Measurements from ENCODE around the gene METTL5. TPM values are rescaled to one million over a fixed set of nuclear protein-coding genes. Genes with fewer than 3 reads are reported as not detected.
"Not testable (repeated sequence)": the region's sequence is repeated elsewhere in the genome, so short reads cannot be mapped to it uniquely, and the experiment has no call there.

The METTL5 gene
- 44.0 to 47.0 TPM (median 45.4 TPM) in 3 replicates for total RNA-seq

DNA sequence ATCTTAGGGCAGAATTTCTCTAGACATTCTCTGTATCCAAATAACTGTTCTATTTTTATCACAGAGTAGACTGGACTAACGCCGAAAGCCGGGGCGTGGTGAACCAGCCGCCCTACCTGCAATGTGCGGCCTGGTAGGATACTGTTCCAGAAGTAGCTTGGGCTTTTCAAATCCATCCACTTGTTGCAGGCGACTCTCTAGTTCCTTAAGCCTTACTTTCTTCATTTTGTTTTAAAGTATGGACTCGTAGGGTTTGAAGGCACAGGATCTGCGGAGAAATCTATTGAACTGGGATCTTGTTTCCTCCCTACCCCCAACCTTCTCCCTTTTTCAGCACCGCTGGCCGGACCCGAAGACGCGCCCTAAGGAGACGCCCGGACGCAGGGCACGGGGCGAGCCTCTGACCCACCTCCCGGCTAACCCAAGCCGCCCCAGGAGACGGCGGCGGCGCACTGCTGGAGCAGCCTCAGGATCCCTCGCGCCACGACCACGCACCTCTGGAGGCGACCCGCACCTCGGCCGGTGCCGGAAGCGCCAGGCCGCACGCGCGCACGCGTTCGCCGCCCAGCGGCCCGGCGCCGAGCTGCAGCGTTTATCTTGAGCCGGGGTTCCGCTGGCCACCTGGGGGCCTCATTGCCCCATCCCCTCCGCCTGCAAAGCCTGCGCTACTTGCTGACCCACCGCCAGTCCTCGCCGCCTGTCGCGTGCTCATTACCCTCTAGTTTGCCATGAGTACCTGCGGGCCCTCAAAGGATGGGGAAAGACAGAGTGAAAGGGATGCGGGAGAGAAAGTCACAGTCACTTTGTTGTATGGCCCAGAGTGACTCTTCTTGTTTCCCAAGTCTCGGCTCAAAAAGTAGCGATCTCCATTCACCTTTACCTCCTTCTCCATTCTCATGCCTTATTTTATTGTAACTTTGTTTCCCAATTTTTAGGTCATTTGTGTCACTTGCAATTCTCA lies at the start of gene METTL5:
METTL5 (minus strand) TSS at position 533 of the 961 bp plus-strand sequence; CDS start at position 225, 308 bp downstream.
- Mint-ChIP-seq H3K27ac (peak within 1 kb of the TSS; percentile 89), H3K27me3 (ENCODE audit: low read depth) (no peaks in the 10 kb centered on the region), H3K4me1 (peaks cover 34% of the 10 kb centered on the region), H3K4me3 (peak within 1 kb of the TSS; percentile 78), H3K36me3 (peaks cover 6% of the 10 kb centered on the region), H3K9me3 (no peaks in the 10 kb centered on the region)
- DNase-seq (ENCODE audit: low spot score in 2 of 2, unreplicated experiment in 2 of 2), result peak; percentile 74 to 85
- peak; percentile 75 for TF ChIP-seq CTCF (IDR thresholded peaks at IDR 0.05; ENCODE audit: unreplicated experiment)

DNA sequence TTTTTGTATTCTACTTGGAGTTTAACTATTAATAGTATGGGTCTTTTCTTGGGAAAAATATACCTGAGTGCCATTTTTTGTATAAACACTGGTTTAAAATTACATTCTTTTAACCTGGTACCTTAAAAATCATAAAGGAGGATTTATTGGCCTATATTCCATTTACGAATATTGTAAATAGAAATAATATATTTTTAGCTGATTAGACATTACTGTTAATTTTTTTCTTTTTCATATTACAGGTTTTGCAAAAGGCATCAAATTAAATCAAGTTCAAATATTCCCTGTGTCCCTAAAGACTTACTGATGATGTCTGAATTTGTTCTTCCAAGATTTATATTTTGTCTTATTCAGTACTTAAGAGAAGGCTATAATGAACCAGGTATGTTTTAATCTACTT lies 47.3 kb upstream of the METTL5 start:
- Mint-ChIP-seq H3K4me3 (no peak overlapping the region), H3K36me3 (peaks cover 10% of the 10 kb centered on the region), H3K27me3 (ENCODE audit: low read depth) (no peaks in the 10 kb centered on the region), H3K27ac (no peak overlapping the region), H3K4me1 (peaks cover 5% of the 10 kb centered on the region), H3K9me3 (no peaks in the 10 kb centered on the region)
- TF ChIP-seq CTCF (IDR thresholded peaks at IDR 0.05; ENCODE audit: unreplicated experiment), result no peak
- no peak for DNase-seq (ENCODE audit: low spot score in 2 of 2, unreplicated experiment in 2 of 2)

DNA sequence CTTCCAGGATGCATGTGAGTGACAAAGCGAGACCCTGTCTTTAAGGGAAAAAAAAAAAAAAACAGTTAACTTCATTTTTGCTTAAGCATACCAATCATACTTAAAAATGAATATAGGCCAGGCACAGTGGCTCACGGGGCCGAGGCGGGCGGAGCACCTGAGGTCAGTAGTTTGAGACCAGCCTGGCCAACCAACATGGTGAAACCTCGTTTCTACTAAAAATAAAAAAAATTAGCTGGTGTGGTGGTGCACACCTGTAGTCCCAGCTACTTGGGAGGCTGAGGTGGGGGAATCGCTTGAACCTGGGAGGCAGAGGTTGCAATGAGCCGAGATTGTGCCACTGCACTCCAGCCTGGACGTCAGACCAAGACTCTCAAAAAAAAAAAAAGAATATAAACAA lies 46.7 kb upstream of the METTL5 start:
- H3K27ac Mint-ChIP-seq; H3K4me3 Mint-ChIP-seq; H3K36me3 Mint-ChIP-seq; H3K27me3 Mint-ChIP-seq (ENCODE audit: low read depth); DNase-seq (ENCODE audit: low spot score in 2 of 2, unreplicated experiment in 2 of 2); H3K4me1 Mint-ChIP-seq; H3K9me3 Mint-ChIP-seq: not testable (repeated sequence)

- H3K9me3 Mint-ChIP-seq, result no peaks in the 10 kb centered on the region
- H3K36me3 Mint-ChIP-seq, result peaks cover 5% of the 10 kb centered on the region
- H3K27me3 Mint-ChIP-seq (ENCODE audit: low read depth), result no peaks in the 10 kb centered on the region
- DNase-seq (ENCODE audit: low spot score in 2 of 2, unreplicated experiment in 2 of 2), result no peak
- peak overlapping the region; percentile 18 for H3K27ac Mint-ChIP-seq
- peaks cover 6% of the 10 kb centered on the region for H3K4me1 Mint-ChIP-seq
- TF ChIP-seq CTCF (IDR thresholded peaks at IDR 0.05; ENCODE audit: unreplicated experiment), result no peak
- no peak overlapping the region for H3K4me3 Mint-ChIP-seq
Measured at GRCh38 chr2:169868951-169869350, 44.2 kb upstream of the METTL5 start.

DNA sequence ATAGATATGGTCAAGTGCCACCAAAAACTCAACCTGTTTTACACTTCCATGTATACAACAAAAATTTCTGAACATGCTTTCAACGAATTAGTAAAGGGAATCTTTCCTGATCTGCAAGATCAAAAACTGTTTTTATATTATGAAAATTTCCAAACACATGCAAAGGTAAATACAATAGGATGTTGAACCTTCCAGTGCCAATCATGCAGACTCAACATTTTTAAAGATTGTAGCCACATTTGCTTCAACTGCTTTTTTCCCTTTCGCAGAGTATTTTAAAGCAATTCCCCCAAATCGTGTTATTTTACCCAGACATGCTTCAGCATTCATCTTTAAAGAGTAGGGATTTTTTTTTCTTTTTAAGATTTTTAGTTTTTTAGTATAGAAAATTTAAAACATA lies 42.9 kb upstream of the METTL5 start:
- Mint-ChIP-seq H3K9me3 (no peaks in the 10 kb centered on the region), H3K36me3 (peaks cover 5% of the 10 kb centered on the region), H3K27me3 (ENCODE audit: low read depth) (no peaks in the 10 kb centered on the region), H3K4me3 (no peak overlapping the region), H3K27ac (no peak overlapping the region), H3K4me1 (peaks cover 20% of the 10 kb centered on the region)
- no peak for TF ChIP-seq CTCF (IDR thresholded peaks at IDR 0.05; ENCODE audit: unreplicated experiment)
- no peak for DNase-seq (ENCODE audit: low spot score in 2 of 2, unreplicated experiment in 2 of 2)

GRCh38 chr2:169866230-169866629 lies 41.5 kb upstream of the METTL5 start:
- H3K4me3 Mint-ChIP-seq; H3K27me3 Mint-ChIP-seq (ENCODE audit: low read depth); H3K27ac Mint-ChIP-seq; H3K36me3 Mint-ChIP-seq; DNase-seq (ENCODE audit: low spot score in 2 of 2, unreplicated experiment in 2 of 2); H3K9me3 Mint-ChIP-seq: not testable (repeated sequence)
- peaks cover 24% of the 10 kb centered on the region for H3K4me1 Mint-ChIP-seq
